HG02973 (cell line): ENCODE measurements around the gene NKX6-2.
"Not testable (repeated sequence)": the region's sequence is repeated elsewhere in the genome, so short reads cannot be mapped to it uniquely, and the experiment has no call there.

Experiments
- ATAC-seq: cut with Tn5 transposase; IDR thresholded peaks from one replicate; pipeline ENCODE4 v1.9.1; 2021; ENCODE audit warnings: moderate library complexity; ENCODE audit not compliant: unreplicated experiment

The NKX6-2 gene

GRCh38 chr10:132785723-132786475, at the start of gene NKX6-2:
NKX6-2 (minus strand) TSS chr10:132786147; CDS start chr10:132785948, 199 bp downstream.
- ATAC-seq = no peak

- ATAC-seq = no peak
These were observed 49.2 kb upstream of the NKX6-2 start for GRCh38 chr10:132834891-132835847.

DNA sequence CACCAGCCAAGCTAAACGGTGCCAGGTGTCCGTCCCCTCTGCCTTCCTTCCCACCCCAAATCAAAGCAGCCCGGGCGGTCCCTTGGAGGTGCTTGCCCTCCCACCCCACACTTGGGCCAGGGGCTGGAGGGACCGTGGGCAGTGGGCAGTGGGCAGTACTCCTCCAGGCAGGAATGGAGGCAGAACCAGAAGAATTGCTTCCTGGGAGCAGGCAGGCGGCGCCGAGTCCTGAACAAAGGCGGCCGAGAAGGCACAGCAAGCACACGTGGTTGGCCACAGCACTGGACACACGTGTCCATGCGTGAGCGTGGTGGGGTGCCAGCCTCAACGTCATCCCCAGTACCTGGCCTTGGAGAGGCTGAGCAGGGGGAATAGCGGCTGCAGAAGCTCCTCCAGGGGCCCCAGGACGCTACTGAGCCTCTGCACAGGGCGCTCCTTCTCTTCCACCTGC, 48.4 kb upstream of the NKX6-2 start:
- no peak for ATAC-seq

DNA sequence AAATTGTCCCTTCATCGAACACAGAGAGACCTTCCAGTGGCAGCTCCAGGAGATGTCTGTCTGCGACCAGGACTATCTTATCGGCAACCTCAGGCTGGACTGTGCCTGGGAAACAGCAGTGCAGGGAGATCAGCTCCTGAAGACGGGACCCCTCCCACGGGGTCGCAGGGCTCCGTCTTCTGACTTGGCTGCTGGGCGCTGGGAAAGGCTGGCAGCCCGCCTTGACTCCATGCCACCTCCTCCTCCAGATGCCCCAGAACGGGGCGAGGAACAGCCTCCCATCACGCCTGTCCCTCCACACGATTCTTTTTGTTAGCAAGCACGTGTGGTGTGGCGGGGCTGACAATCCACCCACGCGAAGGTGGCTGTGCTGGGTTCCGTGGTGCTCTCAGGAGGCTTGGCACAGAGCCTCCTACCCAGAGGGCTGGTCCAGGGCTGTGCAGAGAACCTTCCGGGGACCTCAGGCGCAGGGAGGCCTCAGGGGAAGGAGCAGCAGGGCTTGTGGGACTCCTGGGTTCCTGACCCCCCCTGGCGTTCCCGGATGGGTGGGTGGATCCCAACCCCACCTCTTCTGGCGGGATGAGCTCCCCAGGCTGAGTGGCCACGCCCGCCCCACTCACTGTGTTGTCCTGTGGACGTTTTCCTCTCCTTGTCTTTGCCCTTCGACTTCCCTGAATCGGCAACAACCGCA, 47.6 kb upstream of the NKX6-2 start:
- ATAC-seq = no peak

DNA sequence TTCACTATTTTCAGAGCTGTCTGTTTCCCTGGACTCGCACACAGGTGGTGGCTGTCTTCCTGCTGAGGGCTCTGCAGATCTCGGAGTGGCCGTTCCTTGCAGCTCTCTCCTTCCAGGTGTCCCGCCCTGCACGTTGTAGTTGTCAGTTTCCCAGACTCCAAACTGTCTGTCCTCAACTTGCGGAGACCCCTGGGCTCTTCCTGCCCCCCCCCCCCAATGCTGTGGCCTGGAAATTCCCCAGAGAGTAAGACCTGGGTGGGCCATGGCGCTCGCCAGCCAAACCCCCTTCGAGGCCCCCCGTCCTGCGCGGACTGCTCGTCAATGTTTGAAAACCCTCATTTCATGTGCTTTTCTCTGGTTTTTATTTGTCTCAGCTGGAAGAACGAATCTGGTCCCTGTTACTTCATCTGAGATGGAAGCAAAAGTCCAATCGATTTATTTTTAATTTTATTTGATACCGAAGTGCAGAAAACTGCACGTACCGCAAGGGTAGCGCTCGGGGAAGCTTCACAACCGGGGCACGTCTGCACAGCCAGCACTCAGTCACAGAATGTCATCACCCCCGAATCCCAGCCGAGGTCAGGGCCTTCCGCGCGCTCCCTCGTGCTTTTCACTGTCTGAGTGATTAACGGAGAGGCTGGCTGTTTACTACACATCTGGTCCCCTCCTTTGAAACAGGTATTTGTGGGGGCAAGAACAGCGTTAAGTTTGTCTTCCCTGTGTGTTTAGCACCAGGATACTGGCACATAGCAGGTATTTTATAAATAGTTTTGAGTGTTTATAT, 46.4 kb upstream of the NKX6-2 start:
- ATAC-seq = no peak

DNA sequence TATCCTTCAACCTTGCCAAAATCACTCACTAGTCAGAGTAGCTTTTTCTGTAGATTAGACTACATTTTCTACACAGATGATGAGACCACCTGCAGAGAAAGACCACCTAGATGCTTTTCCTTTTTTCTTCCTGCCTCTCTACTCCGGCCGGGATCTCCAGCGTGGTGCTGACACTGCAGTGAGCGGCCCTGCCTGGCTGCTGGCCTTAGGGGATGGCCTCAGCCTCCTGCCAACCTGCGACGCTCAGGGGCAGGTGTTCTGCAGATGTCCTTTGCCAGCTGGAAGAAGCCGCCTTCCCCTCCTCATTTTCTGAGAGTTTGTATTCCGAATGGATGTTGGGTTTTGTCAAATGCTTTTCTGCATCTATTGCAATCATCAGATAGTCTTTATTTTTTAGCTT, 43.5 kb upstream of the NKX6-2 start:
- no peak for ATAC-seq

DNA sequence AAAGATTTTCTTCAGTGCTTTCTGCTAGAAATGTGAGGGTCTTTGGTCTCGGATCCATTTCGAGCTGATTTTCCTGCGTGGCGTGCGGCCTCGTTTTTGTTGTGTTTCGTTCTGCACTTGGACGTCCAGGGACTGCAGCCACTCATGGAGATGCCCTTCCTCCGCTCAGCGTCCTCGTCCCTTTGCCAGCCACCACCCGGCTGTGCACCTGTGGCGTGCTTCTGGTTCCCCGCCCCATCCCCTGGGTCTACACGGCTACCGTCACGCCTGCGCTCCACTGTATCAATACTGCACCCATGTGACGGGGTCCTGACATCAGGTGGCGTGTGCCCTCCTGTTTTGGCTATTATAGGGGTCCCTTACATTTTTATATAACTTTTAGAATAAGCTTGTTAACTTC, 42.7 kb upstream of the NKX6-2 start:
- no peak for ATAC-seq

GRCh38 chr10:132827861-132828539, 42.1 kb upstream of the NKX6-2 start:
- ATAC-seq = no peak

- no peak for ATAC-seq
These were observed 41.5 kb upstream of the NKX6-2 start for GRCh38 chr10:132827423-132827789.

GRCh38 chr10:132826524-132827422, 40.8 kb upstream of the NKX6-2 start:
- no peak for ATAC-seq

DNA sequence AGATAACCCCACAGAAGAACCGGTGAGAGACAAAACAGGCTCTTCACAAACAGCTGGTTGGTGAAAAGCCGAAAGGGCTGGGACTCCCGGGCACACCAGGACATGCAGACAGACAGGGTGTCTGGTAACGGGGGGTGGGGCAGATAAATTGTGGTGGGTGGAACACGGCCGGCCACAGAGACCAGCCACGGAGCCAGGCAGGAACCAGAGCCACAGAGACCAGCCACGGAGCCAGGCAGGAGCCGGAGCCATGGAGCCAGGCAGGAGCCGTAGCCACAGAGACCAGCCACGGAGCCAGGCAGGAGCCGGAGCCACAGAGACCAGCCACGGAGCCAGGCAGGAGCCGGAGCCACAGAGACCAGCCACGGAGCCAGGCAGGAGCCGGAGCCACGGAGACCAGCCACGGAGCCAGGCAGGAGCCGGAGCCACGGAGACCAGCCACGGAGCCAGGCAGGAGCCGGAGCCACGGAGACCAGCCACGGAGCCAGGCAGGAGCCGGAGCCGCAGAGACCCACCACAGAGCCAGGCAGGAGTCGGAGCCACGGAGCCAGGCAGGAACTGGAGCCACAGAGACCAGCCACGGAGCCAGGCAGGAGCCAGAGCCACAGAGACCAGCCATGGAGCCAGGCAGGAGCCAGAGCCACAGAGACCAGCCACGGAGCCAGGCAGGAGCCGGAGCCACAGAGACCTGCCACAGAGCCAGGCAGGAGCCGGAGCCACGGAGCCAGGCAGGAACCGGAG, 40.0 kb upstream of the NKX6-2 start:
- not testable (repeated sequence) for ATAC-seq

GRCh38 chr10:132820056-132820455, 34.1 kb upstream of the NKX6-2 start:
- no peak for ATAC-seq

DNA sequence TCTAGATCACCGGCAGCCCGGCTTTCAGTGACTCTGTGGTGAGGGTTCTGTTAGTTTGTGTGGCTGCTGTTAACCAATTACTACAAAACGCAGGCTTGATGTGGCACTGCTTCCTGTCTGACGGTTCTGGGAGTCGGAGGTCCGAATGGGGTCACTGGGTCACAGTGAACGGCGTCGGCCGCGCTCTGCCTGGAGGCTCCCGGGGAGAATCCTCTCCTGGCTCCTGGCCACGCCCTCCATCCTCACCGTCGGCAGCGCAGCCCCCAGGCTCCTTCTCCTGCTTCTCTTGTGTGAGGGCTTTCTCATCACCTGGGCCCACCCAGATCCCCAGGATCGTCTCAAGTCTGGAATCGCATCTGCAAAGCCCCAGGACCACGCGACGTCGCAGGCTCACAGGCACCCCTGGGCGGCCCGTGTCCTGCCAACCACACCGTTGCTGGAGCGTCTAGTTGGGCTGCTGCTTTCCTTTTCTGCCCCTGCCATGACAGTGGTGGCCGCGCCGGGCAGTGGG, 31.8 kb upstream of the NKX6-2 start:
- no peak for ATAC-seq

DNA sequence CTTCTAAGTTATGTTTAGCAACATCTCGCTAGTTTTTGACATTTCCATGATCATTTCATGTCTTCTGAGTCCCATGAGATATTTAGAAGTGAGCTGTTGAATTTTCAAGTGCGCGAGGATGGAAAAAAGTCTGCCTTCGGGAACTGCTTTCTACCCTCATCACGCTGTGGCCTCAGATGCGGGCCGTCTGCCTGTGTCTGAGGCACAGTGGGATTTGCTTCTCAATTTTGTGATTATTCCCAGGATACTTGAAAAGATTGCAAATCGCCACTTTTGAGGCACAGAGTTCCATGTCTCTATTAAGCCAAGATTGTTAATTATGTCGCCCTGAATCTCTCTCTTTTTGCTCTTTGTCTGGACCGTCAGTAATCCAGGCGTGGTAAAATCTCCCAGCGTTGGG, 30.8 kb upstream of the NKX6-2 start:
- no peak for ATAC-seq

DNA sequence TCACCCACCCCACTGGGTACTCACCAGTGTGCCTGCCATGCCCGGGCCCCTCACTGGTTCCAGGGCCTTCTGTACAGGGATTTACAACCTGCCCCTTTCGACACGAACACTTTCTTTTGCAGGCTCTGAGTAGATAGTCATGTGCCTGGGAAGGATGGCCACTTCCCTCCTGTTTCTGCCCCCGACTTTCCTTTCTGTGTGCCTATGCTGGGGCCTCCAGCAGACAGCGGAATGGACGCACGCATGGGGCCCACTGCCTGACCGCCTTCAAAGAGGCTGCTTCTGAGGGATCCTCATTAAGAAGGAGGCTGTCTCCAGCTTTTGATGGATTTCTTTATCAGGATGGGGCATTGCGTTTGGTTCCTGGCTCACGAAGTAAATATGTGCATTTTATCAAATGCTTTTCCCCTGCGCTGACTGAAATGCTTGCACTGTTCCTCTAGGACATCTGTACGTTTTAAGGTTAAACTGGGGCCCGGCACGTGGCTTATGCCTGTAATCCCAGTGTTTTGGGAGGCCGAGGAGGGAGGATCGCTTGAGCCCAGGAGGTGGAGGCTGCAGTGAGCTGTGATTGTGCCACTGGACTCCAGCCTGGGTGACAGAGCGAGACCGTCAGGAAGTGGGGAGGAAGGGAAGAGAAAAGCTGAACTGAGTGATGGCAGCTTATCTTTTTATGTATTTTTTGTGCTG, 29.4 kb upstream of the NKX6-2 start:
- no peak for ATAC-seq

DNA sequence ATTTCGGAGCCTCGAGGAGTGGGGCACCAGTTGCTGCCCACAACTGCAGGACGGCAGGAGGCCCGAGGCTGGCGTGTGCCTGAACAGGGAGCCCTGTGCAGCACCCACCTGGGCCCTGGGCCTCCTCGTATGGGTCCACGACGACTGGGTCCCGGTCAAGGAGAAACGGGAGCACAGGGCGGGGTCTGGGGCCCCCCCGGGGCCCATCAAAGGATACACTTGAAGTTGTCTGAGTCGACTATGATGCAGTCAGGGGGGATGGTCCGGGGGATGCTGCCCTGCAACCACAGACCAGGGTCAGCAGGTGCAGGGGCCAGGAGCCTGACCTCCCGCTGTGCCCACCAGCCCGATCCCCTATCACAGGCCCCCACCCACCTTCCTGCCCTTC, 28.5 kb upstream of the NKX6-2 start:
- no peak for ATAC-seq
